Osteoblast (primary cell): ENCODE measurements around the gene CDX1. TPM values are rescaled to one million over a fixed set of nuclear protein-coding genes. Genes with fewer than 3 reads are reported as not detected.

Experiments used
- DNase-seq: peaks from one replicate; pipeline ENCODE4 v3.0.0; 2011; ENCODE audit warnings: low spot score, mixed read lengths; ENCODE audit not compliant: insufficient read length; ENCODE audit errors: missing footprints
- H2AFZ ChIP-seq: 2 replicates; pipeline ENCODE4 v1.6.0; 2011; ENCODE audit warnings: mild to moderate bottlenecking, low read length
- H3K27ac ChIP-seq: 2 replicates; pipeline ENCODE4 v1.5.1; 2011; ENCODE audit warnings: mild to moderate bottlenecking, low read depth, low read length, moderate library complexity
- H3K27me3 ChIP-seq: 2 replicates; pipeline ENCODE4 v1.6.0; 2012; ENCODE audit warnings: mild to moderate bottlenecking, control low read depth, inconsistent platforms, low read length, moderate library complexity; ENCODE audit not compliant: insufficient read depth
- H3K36me3 ChIP-seq: 2 replicates; pipeline ENCODE4 v1.5.1; 2011; ENCODE audit warnings: mild to moderate bottlenecking, low read length, control low read depth, moderate library complexity; ENCODE audit not compliant: insufficient read depth
- H3K4me1 ChIP-seq: 2 replicates; pipeline ENCODE4 v1.5.1; 2011; ENCODE audit warnings: mild to moderate bottlenecking, low read length, control low read depth, moderate library complexity; ENCODE audit not compliant: insufficient read depth
- H3K4me2 ChIP-seq: 2 replicates; pipeline ENCODE4 v1.6.0; 2011; ENCODE audit warnings: mild to moderate bottlenecking, low read length; ENCODE audit not compliant: insufficient read depth
- H3K4me3 ChIP-seq: fragments of 200-600 bp; sonication (generic); 3 replicates; pipeline ENCODE4 v1.5.1; 2012; ENCODE audit warnings: mild to moderate bottlenecking, low read length, inconsistent platforms; ENCODE audit not compliant: insufficient read depth
- H3K79me2 ChIP-seq: 2 replicates; pipeline ENCODE4 v1.6.0; 2012; ENCODE audit warnings: mild to moderate bottlenecking, low read length, control low read depth, inconsistent platforms; ENCODE audit not compliant: insufficient read depth
- H3K9me3 ChIP-seq: 2 replicates; pipeline ENCODE4 v1.5.1; 2011; ENCODE audit warnings: low read depth, low read length, control low read depth
- H4K20me1 ChIP-seq: 2 replicates; pipeline ENCODE4 v1.6.0; 2012; ENCODE audit warnings: mild to moderate bottlenecking, low read length, control low read depth; ENCODE audit not compliant: insufficient read depth
- CTCF ChIP-seq: IDR thresholded peaks from 2 replicates; pipeline ENCODE4 v1.5.1; 2011; ENCODE audit warnings: mild to moderate bottlenecking, low read depth, low read length, moderate library complexity; ENCODE audit errors: extremely low read depth
- total RNA-seq: library from RNA; depleted of rRNA; stranded (reverse); fragments of >200 nt; gene quantifications from 2 replicates; pipeline ENCODE4 v1.2.3, GENCODE V29; 2012

The CDX1 gene
- total RNA-seq, 1 donor, result 0.36 TPM

DNA sequence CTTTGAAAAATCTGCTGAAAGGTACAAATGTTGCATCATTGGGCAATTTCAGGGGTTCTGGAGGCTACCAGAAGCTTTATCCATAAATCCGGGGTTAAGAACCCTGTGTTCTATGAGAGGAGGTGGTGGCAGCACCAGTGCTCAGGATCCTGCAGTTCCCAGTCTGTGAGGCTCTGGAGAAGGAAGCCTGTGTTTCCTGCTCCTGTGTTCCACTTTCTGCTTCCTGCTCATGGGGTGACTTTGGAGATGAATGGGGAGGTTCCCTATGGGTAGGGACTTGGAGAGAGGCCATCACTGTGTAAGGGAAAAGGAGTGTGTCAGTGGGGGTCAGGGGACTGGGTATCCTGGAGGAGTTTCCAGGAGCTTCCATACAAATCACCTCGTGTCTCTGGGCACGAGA lies 2.3 kb downstream of the CDX1 start:
- no peak overlapping the region for H3K4me3 ChIP-seq
- H3K36me3 ChIP-seq, result no peaks in the 10 kb centered on the region
- no peaks in the 10 kb centered on the region for H3K27me3 ChIP-seq
- no peak overlapping the region for H3K4me2 ChIP-seq
- H3K9me3 ChIP-seq, result no peaks in the 10 kb centered on the region
- H4K20me1 ChIP-seq, result no peaks in the 10 kb centered on the region
- H3K79me2 ChIP-seq, result no peaks in the 10 kb centered on the region
- no peak overlapping the region for H3K27ac ChIP-seq
- no peak for TF ChIP-seq CTCF
- H2AFZ ChIP-seq, result no peak overlapping the region
- no peak for DNase-seq
- H3K4me1 ChIP-seq, result peaks cover 3% of the 10 kb centered on the region

DNA sequence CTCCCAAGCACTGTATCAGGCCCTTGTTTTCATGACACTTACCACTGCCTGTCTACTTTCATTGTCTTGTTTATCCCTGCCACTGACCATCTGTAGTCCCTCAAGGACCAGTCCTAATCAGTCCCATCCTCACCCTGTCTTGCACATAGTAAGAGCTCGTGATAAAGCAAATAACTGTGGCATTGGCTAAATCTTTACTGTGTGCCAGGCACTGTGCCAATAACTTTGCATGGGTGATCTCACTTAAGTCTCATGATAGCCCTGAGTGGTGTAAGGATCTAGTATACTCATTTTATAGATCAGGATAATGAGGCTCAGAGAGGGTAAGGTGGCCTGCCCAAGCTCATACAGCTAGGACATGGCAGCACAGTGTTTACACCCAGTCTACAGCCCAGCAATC lies 5.6 kb downstream of the CDX1 start:
- Histone ChIP-seq H3K27ac (no peak overlapping the region), H3K4me1 (no peaks in the 10 kb centered on the region), H3K36me3 (no peaks in the 10 kb centered on the region), H2AFZ (no peak overlapping the region), H3K4me2 (no peak overlapping the region), H3K27me3 (no peaks in the 10 kb centered on the region), H3K4me3 (no peak overlapping the region), H4K20me1 (no peaks in the 10 kb centered on the region), H3K79me2 (no peaks in the 10 kb centered on the region), H3K9me3 (no peaks in the 10 kb centered on the region)
- DNase-seq, result no peak
- TF ChIP-seq CTCF, result no peak

DNA sequence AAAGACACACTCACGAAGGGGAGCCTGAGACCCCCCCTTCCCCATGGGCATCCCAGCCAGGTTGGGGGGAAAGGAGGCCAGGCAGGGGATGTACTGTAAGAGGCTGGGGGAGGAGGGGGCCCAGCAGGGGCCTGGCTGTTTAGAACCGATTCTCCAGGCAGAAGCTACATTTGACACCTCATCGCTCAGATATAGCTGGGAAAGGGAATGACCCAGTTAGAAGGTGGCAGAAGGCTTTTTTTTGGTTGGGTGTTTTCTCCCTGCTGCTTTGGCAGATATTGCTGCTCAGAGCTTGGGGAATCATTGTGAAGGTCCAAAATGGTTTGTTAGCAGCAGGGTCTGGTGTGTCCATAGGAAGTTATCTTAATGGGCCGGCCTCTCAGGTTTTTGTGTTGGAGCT lies 6.0 kb downstream of the CDX1 start:
- no peak for DNase-seq
- Histone ChIP-seq H3K4me1 (no peaks in the 10 kb centered on the region), H2AFZ (no peak overlapping the region), H3K4me3 (no peak overlapping the region), H3K9me3 (no peaks in the 10 kb centered on the region), H3K27ac (no peak overlapping the region), H4K20me1 (no peaks in the 10 kb centered on the region), H3K27me3 (no peaks in the 10 kb centered on the region), H3K4me2 (no peak overlapping the region), H3K79me2 (no peaks in the 10 kb centered on the region), H3K36me3 (no peaks in the 10 kb centered on the region)
- no peak for TF ChIP-seq CTCF

DNA sequence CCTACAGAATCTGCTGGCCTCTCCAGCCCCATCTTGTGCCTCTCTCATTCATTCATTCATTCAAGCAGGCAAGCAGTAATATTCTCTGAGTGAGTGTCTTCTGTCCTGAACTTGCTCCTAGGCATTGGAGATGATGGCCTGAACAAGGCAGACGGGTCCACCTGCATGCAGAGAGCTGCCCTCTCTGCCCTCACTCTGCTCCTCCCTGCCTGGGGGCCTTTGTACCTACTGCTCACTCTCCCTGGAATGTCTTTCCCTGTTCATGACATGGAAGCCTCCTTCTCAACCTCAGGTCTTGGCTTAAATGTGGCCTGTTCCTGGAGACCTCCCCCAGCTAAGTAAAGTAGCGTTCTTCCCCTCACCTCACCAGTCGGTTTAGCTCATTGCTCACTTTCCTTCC lies 6.6 kb downstream of the CDX1 start:
- Histone ChIP-seq H3K36me3 (no peaks in the 10 kb centered on the region), H3K27ac (no peak overlapping the region), H3K79me2 (no peaks in the 10 kb centered on the region), H3K4me2 (no peak overlapping the region), H2AFZ (no peak overlapping the region), H3K4me3 (no peak overlapping the region), H3K4me1 (no peaks in the 10 kb centered on the region), H4K20me1 (no peaks in the 10 kb centered on the region), H3K9me3 (no peaks in the 10 kb centered on the region), H3K27me3 (no peaks in the 10 kb centered on the region)
- no peak for DNase-seq
- no peak for TF ChIP-seq CTCF
